GM12875 (cell line): ENCODE results near the gene HMG20A.

Experiments used
- H3K4me3 ChIP-seq: one replicate; pipeline ENCODE4 v1.5.1; 2011; ENCODE audit warnings: low read depth, low read length, control low read depth
- TF ChIP-seq, protein P1 (sequence below): IDR thresholded peaks from 2 replicates; pipeline ENCODE4 v1.5.1; 2011; ENCODE audit warnings: low read depth, mild to moderate bottlenecking, control low read depth, inconsistent platforms, low read length, moderate library complexity, borderline replicate concordance; ENCODE audit not compliant: insufficient read depth

The HMG20A gene

DNA sequence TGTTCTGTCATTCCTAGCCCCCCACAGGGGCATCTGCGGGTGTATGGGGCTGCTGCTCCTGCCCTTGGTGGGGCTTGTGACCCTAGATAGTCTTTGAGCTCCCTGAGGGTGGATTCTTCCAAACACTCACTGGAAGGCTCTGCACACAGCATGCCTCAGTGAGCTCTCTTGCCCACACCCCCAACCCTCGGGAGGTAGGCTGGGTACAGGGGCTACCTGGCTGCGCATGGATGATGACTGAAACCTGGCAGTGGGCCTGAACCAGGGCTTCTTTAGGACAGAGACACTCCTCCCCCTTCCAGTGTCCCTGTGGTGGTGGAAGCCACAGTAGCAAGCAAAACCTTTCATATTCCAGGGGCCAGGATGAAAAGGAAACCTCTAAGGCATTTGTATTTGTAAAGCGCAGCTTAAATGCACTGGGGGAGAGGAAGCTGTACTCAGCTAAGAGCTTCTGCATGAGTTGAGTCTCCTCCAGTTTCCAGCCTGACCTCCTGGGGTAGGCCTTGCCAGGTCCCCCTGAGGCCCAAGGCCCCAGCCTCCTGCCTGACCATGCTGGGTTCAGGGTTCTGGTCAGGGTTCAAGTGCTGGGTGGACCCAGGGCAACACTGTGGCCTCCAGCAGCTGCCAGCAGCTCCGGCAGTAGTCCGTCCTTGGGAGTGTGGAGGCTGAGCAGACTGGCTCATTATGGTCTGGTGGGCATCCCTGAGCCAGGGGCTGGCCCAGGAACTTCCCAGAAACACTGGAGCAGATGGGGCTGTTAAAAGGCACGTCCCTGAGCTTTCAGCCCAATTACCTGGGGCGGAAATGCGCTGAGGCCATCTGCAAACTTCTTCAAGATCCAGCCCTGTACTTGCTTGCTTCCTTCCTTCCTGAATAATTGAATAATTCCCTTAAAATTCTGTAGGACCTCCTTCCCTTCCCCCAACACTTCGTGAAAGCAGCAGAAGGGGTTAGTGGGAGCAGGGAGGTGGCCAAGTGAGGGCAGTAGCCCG is 89.7 kb downstream of the HMG20A start:
- no peak overlapping the region for H3K4me3 ChIP-seq
- TF ChIP-seq, protein P1, sequence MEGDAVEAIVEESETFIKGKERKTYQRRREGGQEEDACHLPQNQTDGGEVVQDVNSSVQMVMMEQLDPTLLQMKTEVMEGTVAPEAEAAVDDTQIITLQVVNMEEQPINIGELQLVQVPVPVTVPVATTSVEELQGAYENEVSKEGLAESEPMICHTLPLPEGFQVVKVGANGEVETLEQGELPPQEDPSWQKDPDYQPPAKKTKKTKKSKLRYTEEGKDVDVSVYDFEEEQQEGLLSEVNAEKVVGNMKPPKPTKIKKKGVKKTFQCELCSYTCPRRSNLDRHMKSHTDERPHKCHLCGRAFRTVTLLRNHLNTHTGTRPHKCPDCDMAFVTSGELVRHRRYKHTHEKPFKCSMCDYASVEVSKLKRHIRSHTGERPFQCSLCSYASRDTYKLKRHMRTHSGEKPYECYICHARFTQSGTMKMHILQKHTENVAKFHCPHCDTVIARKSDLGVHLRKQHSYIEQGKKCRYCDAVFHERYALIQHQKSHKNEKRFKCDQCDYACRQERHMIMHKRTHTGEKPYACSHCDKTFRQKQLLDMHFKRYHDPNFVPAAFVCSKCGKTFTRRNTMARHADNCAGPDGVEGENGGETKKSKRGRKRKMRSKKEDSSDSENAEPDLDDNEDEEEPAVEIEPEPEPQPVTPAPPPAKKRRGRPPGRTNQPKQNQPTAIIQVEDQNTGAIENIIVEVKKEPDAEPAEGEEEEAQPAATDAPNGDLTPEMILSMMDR = no peak

DNA sequence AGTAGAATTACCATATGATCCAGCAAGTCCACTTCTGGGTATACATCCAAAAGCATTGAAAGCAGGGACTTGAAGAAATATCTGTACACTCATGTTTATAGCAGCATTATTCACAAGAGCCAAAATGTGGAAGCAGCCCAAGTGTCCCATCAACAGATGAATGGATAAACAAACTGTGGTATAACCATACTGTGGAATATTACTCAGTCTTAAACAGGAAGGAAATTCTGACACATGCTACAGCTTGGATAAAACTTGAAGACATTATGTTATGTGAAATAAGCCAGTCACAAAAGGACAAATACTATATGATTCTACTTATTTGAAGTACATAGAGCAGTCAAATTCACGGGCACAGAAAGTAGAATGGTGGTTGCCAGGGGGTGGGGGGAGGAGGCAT is 91.2 kb downstream of the HMG20A start:
- TF ChIP-seq, protein P1 = no peak
- H3K4me3 ChIP-seq = no peak overlapping the region

DNA sequence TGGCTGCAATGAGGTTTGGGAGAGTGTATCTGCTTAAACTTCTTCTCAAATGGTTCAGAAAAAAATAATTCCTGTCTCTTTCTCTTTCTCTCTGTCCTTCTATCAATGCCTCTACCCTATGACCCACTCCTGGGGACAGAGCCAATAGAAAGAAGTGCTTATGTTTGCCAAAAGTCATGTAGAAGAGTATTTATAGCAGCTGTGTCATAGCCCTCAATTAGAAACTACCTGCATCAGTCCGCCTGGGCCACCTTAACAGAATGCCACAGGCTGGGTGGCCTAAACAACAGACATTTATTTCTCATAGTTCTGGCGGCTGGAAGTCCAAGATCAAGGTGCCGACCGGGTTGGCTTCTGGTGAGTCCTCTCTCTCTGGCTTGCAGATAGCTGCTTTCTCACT is 92.5 kb downstream of the HMG20A start:
- TF ChIP-seq, protein P1 = no peak

DNA sequence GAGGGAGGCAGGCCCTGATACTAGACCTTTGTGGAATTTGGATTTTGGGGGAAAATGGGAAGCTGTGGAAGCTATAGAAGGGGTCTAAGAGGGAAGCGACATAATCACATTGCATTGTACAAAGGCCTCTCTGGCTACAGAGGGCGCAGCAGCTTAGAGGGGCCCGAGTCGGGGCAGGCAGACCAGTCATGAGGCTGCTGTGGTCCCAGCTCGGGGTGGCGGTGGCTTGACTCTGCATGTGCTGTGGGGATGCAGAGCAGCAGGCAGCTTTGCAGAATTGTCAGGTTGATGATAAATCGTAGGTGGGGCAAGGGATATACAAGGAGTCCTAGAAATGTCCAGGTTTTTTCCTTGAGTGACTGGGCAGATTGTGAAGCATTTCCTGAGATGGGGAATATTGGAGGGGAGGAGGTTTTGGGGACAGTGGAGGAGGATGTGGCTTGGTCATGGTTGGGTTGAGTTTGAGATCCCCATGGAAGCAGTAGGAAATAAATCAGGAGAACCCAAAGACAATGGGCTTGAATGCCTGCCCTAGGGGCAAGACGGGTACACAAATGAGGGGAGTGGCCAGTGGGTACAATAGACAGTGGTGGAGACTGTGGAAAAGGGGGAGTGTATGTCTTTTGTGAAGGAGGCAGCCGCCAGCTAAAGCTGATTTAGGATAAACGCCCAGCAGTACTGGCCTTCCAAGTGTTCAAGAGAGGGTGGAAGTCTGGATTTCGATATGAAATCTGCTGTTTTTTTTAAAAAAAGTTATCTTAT is 94.1 kb downstream of the HMG20A start:
- H3K4me3 ChIP-seq = no peak overlapping the region
- TF ChIP-seq, protein P1 = no peak

More for the DNA sequence above, 92.5 kb downstream of the HMG20A start:
- no peak overlapping the region for H3K4me3 ChIP-seq

DNA sequence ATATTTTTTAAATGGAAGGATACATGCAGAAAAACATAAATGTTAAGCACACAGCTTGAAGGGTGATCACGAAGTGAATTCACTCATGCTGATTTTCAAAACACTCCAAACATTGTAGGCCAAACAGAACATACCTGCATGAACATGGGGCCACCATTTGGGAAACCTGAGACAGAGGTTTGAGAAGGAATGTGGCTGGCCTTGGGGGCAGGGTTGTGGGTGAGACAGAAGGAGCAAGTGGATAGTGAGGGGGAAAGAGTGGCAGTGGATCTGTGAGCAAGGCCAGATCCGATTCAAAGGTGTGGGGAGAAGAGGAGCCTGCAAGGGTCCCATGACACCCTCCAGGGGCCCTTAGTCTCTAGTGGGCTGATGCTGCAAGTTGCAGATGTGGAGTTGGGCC is 94.9 kb downstream of the HMG20A start:
- TF ChIP-seq, protein P1 = no peak

DNA sequence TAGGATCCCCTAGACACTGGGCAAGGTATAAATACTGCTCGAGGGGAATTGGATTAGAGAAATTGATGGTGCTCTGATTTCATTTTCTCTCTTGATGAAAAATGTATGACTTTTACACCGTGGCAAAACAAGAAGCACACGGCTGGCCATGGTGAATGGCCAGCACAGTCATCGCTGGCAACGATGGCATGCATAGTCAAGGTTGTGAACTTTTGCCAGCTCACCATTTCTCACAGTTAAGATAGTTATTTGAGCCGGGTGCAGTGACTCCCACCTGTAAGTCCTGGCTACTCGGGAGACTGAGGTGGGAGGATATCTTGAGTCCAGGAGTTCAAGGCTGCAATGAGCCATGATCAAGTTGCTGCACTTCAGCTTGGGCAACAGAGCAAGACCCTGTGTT is 95.4 kb downstream of the HMG20A start:
- no peak overlapping the region for H3K4me3 ChIP-seq
- TF ChIP-seq, protein P1 = no peak

More for the DNA sequence above, 94.9 kb downstream of the HMG20A start:
- no peak overlapping the region for H3K4me3 ChIP-seq

DNA sequence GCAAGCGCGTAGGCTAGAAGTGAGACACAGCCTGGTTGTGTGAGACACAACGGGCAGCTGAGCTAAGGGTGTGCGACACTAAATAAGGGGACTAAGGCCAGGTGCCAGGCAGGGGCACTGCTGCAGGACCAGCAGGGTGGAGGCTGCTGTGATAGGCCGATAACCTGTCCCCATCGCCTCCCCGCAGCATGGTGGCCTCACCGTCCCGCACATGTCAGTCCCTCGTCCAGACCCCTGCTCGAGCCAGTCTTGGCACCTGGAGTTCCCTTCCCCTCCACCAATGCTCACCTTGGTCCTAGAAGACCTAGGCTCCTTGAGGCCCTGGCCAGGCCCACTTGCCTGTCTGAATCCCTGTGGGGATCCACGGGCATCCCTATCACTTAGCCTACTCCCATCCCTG is 96.1 kb downstream of the HMG20A start:
- TF ChIP-seq, protein P1 = no peak
- H3K4me3 ChIP-seq = no peak overlapping the region
